Vagina (tissue), 2 donors: ENCODE results near the gene BCOR.

Experiments
- CTCF ChIP-seq, 3 experiments: fragments of 450-650 bp in 2 of 3; fragments of 200-600 bp in 1 of 3; sonication (generic) in 1 of 3; IDR thresholded peaks; one replicate each; pipeline ENCODE4 v1.5.1; 2017 to 2019; ENCODE audit warnings: antibody characterized with exemption in 3 of 3, mild to moderate bottlenecking in 2 of 3, moderate library complexity in 2 of 3
- POLR2A ChIP-seq, 2 donors: fragments of 450-650 bp; IDR thresholded peaks; one replicate each; pipeline ENCODE4 v1.6.1; 2017; ENCODE audit warnings: antibody characterized with exemption in 2 of 2, mild to moderate bottlenecking in 2 of 2, moderate library complexity in 2 of 2
- POLR2AphosphoS5 ChIP-seq, 2 donors: sonication (generic); formaldehyde crosslinking; IDR thresholded peaks; one replicate each; pipeline ENCODE4 v1.9.0; 2017; ENCODE audit warnings: antibody characterized with exemption in 2 of 2, mild to moderate bottlenecking in 2 of 2, low read depth in 1 of 2; ENCODE audit not compliant: insufficient read depth in 1 of 2

- TF ChIP-seq CTCF (IDR thresholded peaks at IDR 0.05) (no peak), POLR2A (IDR thresholded peaks at IDR 0.05) (no peak), POLR2AphosphoS5 (IDR thresholded peaks at IDR 0.05; ENCODE audit: insufficient read depth in 1 of 2, low read depth in 1 of 2) (no peak)
Observed at GRCh38 chrX:40107291-40108161, 9.8 kb upstream of the BCOR start.
